HepG2 (cell line): ENCODE results near the gene IMPDH2. TPM values are rescaled to one million over a fixed set of nuclear protein-coding genes. Genes with fewer than 3 reads are reported as not detected.

Experiments used
- ATF7 ChIP-seq, 2 experiments: fragments of 450-650 bp in 1 of 2; sonication (generic) in 1 of 2; formaldehyde crosslinking in 1 of 2; IDR thresholded peaks; 2 replicates each; pipeline versions ENCODE4 v1.4.0 to v1.6.1; 2016 to 2020; ENCODE audit warnings: antibody characterized with exemption in 1 of 2, mild to moderate bottlenecking in 1 of 2, missing genetic modification reagents in 1 of 2
- BORCS8-MEF2B ChIP-seq: sonication (generic); formaldehyde crosslinking; IDR thresholded peaks from 2 replicates; pipeline ENCODE4 v1.8.0; 2022; ENCODE audit warnings: mild to moderate bottlenecking, missing genetic modification reagents
- CHD2 ChIP-seq: IDR thresholded peaks from 2 replicates; pipeline ENCODE4 v1.6.1; 2011; ENCODE audit warnings: low read depth, low read length, improper control_type of control experiment
- FOXC1 ChIP-seq: sonication (generic); formaldehyde crosslinking; IDR thresholded peaks from 2 replicates; pipeline ENCODE4 v1.8.0; 2022; ENCODE audit warnings: mild to moderate bottlenecking, missing genetic modification reagents, borderline replicate concordance
- HDAC1 ChIP-seq: sonication (generic); formaldehyde crosslinking; IDR thresholded peaks from 2 replicates; pipeline ENCODE4 v1.5.1; 2020; ENCODE audit warnings: mild to moderate bottlenecking, missing genetic modification reagents
- HHEX ChIP-seq: IDR thresholded peaks from 2 replicates; pipeline ENCODE4 v1.6.1; 2016; ENCODE audit warnings: control low read depth
- HOXA5 ChIP-seq: sonication (generic); formaldehyde crosslinking; IDR thresholded peaks from 2 replicates; pipeline ENCODE4 v1.4.0; 2020; ENCODE audit warnings: missing genetic modification reagents
- HOXA7 ChIP-seq: sonication (generic); formaldehyde crosslinking; IDR thresholded peaks from 2 replicates; pipeline ENCODE4 v1.8.1; 2022; ENCODE audit warnings: mild to moderate bottlenecking, missing genetic modification reagents, moderate library complexity
- NFKB2 ChIP-seq: sonication (generic); formaldehyde crosslinking; IDR thresholded peaks from 2 replicates; pipeline ENCODE4 v1.4.0; 2020; ENCODE audit warnings: missing genetic modification reagents, borderline replicate concordance
- PAF1 ChIP-seq: IDR thresholded peaks from 2 replicates; pipeline ENCODE4 v1.6.1; 2016; ENCODE audit warnings: missing genetic modification reagents, missing compliant biosample characterization
- RBFOX2 ChIP-seq: fragments of 200-400 bp; formaldehyde crosslinking; IDR thresholded peaks from 2 replicates; pipeline ENCODE4 v1.6.1; 2017; ENCODE audit warnings: low read depth, mild to moderate bottlenecking, low read length
- RNF2 ChIP-seq: fragments of 450-650 bp; conservative IDR thresholded peaks from 2 replicates; pipeline ENCODE4 v1.6.1; 2016; ENCODE audit warnings: low read depth
- SOX6 ChIP-seq, 2 experiments: fragments of 450-650 bp in 1 of 2; sonication (generic) in 1 of 2; formaldehyde crosslinking in 1 of 2; IDR thresholded peaks; 2 replicates each; pipeline versions ENCODE4 v1.4.0 to v1.6.1; 2017 to 2020; ENCODE audit warnings: antibody characterized with exemption in 1 of 2, mild to moderate bottlenecking in 1 of 2, missing genetic modification reagents in 1 of 2
- SP140L ChIP-seq: sonication (generic); formaldehyde crosslinking; IDR thresholded peaks from 2 replicates; pipeline ENCODE4 v1.4.0; 2020; ENCODE audit warnings: missing genetic modification reagents, borderline replicate concordance
- STAT5B ChIP-seq: sonication (generic); formaldehyde crosslinking; IDR thresholded peaks from 2 replicates; pipeline ENCODE4 v1.4.0; 2020; ENCODE audit warnings: missing genetic modification reagents
- WIZ ChIP-seq: sonication (generic); formaldehyde crosslinking; IDR thresholded peaks from 2 replicates; pipeline ENCODE4 v1.5.1; 2020; ENCODE audit warnings: mild to moderate bottlenecking, missing genetic modification reagents
- XRCC5 ChIP-seq: fragments of 200-400 bp; formaldehyde crosslinking; optimal IDR thresholded peaks from 2 replicates; pipeline ENCODE3; 2017; ENCODE audit warnings: mild to moderate bottlenecking, low read length
- YEATS4 ChIP-seq: sonication (generic); formaldehyde crosslinking; IDR thresholded peaks from 2 replicates; pipeline ENCODE4 v1.4.0; 2020; ENCODE audit warnings: missing genetic modification reagents, borderline replicate concordance
- ZNF234 ChIP-seq: sonication (generic); formaldehyde crosslinking; conservative IDR thresholded peaks from 2 replicates; pipeline ENCODE4 v1.5.1; 2020; ENCODE audit warnings: mild to moderate bottlenecking, missing genetic modification reagents
- ZNF256 ChIP-seq: sonication (generic); formaldehyde crosslinking; conservative IDR thresholded peaks from 2 replicates; pipeline ENCODE4 v1.4.0; 2020; ENCODE audit warnings: missing genetic modification reagents
- ZNF34 ChIP-seq: sonication (generic); formaldehyde crosslinking; IDR thresholded peaks from 2 replicates; pipeline ENCODE4 v1.4.0; 2020; ENCODE audit warnings: mild to moderate bottlenecking, missing genetic modification reagents, borderline replicate concordance
- ZNF501 ChIP-seq: sonication (generic); formaldehyde crosslinking; IDR thresholded peaks from 2 replicates; pipeline ENCODE4 v1.5.1; 2020; ENCODE audit warnings: mild to moderate bottlenecking, moderate library complexity, missing genetic modification reagents
- ZNF569 ChIP-seq: sonication (generic); formaldehyde crosslinking; IDR thresholded peaks from 2 replicates; pipeline ENCODE4 v1.5.0; 2020; ENCODE audit warnings: mild to moderate bottlenecking, missing genetic modification reagents, moderate library complexity, borderline replicate concordance
- ZNF577 ChIP-seq: sonication (generic); formaldehyde crosslinking; IDR thresholded peaks from 2 replicates; pipeline ENCODE4 v1.4.0; 2020; ENCODE audit warnings: mild to moderate bottlenecking, low read depth, missing genetic modification reagents, borderline replicate concordance
- ZNF761 ChIP-seq: sonication (generic); formaldehyde crosslinking; conservative IDR thresholded peaks from 2 replicates; pipeline ENCODE4 v1.4.0; 2020; ENCODE audit warnings: mild to moderate bottlenecking, missing genetic modification reagents
- ZSCAN12 ChIP-seq: sonication (generic); formaldehyde crosslinking; IDR thresholded peaks from 2 replicates; pipeline ENCODE4 v1.9.0; 2021; ENCODE audit warnings: mild to moderate bottlenecking, missing genetic modification reagents
- polyA plus RNA-seq, 8 experiments: library from polyadenylated mRNA; depleted of rRNA in 3 of 8; stranded (reverse) in 7 of 8; unstranded in 1 of 8; fragments of >200 nt; fragmentation: Illumina TruSeq in 4 of 8; extraction: Trizol in 4 of 8; gene quantifications; 2 replicates each; pipeline versions ENCODE4 v1.2.1 to v1.2.3, GENCODE V29; 2011 to 2016; ENCODE audit warnings: low read depth in 4 of 8, missing spikeins in 1 of 8, mixed read lengths in 1 of 8; ENCODE audit not compliant: insufficient read depth in 1 of 8
- total RNA-seq, 5 experiments: library from RNA; depleted of rRNA; stranded (reverse); fragments of >200 nt; fragmentation: Illumina TruSeq; extraction: Trizol; gene quantifications; 2 replicates each; pipeline ENCODE4 v1.2.3, GENCODE V29; 2016; ENCODE audit warnings: low read depth in 1 of 5
- TF ChIP-seq, protein P1 (sequence below): sonication (generic); formaldehyde crosslinking; IDR thresholded peaks from 2 replicates; pipeline ENCODE4 v1.8.1; 2023; ENCODE audit warnings: missing genetic modification reagents, mild to moderate bottlenecking, borderline replicate concordance
- TF ChIP-seq, protein P2 (sequence below): sonication (generic); formaldehyde crosslinking; IDR thresholded peaks from 2 replicates; pipeline ENCODE4 v1.4.0; 2020; ENCODE audit warnings: low read depth, missing genetic modification reagents

IMPDH2 gene
- total and polyA plus RNA-seq, 2 of the 13 experiments (the other 11 are each of a cell fraction or from before 2014, with no cell fraction given): 248 to 260 TPM

DNA sequence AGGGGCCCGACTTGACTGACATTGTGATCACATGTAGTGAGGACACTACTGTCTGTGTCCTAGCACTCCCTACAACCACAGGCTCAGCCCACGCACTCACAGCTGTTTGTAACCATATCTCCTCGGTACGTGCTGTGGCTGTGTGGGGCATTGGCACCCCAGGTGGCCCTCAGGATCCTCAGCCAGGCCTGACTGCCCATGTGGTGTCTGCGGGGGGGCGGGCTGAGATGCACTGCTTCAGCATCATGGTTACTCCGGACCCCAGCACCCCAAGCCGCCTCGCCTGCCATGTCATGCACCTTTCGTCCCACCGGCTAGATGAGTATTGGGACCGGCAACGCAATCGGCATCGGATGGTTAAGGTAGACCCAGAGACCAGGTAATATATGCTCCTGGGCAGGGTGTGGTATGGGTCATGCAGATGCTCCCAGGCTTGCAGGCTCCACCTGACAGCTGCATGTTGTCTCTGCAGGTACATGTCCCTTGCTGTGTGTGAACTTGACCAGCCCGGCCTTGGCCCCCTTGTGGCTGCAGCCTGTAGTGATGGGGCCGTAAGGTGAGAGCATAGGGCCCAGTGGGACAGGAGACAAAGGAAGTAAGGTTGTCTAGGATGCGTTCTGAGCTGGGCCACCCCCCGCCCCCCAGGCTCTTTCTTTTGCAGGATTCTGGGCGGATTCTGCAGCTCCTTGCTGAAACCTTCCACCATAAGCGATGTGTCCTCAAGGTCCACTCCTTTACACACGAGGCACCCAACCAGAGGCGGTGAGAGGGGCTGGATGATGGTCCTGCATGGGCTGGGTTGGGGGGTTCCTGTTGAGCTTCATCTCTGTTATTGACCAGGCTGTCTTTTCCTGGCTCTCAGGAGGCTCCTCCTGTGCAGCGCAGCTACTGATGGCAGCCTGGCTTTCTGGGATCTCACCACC, 15.2 kb downstream of the IMPDH2 start (continued):
- TF ChIP-seq RNF2 (no peak), ZNF34 (CRISPR knock-in tag) (no peak), XRCC5 (peak; percentile 71), CHD2 (no peak), WIZ (CRISPR knock-in tag) (no peak), STAT5B (CRISPR knock-in tag) (no peak), YEATS4 (CRISPR knock-in tag) (no peak), SOX6 (IDR thresholded peaks at IDR 0.05) (no peak), SOX6 (CRISPR knock-in tag; IDR thresholded peaks at IDR 0.05) (no peak), HDAC1 (CRISPR knock-in tag) (0 out of 2 replicates have a peak, but pooled peaks have one; percentile 20), NFKB2 (CRISPR knock-in tag) (peak; percentile 31; the same call in 1 of the 2 replicates), BORCS8-MEF2B (CRISPR knock-in tag) (no peak), HOXA7 (CRISPR knock-in tag) (no peak), ZSCAN12 (CRISPR knock-in tag) (no peak), ATF7 (IDR thresholded peaks at IDR 0.05) (no peak), ATF7 (CRISPR knock-in tag; IDR thresholded peaks at IDR 0.05) (0 out of 2 replicates have a peak, but pooled peaks have one; percentile 29), RBFOX2 (0 out of 2 replicates have a peak, but pooled peaks have one; percentile 26), ZNF569 (CRISPR knock-in tag) (no peak), PAF1 (CRISPR knock-in tag) (no peak), ZNF256 (no peak), FOXC1 (no peak), HOXA5 (CRISPR knock-in tag) (no peak), ZNF761 (no peak), HHEX (CRISPR knock-in tag) (no peak), SP140L (CRISPR knock-in tag) (no peak), ZNF501 (CRISPR knock-in tag) (no peak), ZNF577 (CRISPR knock-in tag) (no peak), ZNF234 (CRISPR knock-in tag) (no peak)
- TF ChIP-seq, protein P1, sequence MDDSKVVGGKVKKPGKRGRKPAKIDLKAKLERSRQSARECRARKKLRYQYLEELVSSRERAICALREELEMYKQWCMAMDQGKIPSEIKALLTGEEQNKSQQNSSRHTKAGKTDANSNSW (CRISPR knock-in tag): no peak
- TF ChIP-seq, protein P2, sequence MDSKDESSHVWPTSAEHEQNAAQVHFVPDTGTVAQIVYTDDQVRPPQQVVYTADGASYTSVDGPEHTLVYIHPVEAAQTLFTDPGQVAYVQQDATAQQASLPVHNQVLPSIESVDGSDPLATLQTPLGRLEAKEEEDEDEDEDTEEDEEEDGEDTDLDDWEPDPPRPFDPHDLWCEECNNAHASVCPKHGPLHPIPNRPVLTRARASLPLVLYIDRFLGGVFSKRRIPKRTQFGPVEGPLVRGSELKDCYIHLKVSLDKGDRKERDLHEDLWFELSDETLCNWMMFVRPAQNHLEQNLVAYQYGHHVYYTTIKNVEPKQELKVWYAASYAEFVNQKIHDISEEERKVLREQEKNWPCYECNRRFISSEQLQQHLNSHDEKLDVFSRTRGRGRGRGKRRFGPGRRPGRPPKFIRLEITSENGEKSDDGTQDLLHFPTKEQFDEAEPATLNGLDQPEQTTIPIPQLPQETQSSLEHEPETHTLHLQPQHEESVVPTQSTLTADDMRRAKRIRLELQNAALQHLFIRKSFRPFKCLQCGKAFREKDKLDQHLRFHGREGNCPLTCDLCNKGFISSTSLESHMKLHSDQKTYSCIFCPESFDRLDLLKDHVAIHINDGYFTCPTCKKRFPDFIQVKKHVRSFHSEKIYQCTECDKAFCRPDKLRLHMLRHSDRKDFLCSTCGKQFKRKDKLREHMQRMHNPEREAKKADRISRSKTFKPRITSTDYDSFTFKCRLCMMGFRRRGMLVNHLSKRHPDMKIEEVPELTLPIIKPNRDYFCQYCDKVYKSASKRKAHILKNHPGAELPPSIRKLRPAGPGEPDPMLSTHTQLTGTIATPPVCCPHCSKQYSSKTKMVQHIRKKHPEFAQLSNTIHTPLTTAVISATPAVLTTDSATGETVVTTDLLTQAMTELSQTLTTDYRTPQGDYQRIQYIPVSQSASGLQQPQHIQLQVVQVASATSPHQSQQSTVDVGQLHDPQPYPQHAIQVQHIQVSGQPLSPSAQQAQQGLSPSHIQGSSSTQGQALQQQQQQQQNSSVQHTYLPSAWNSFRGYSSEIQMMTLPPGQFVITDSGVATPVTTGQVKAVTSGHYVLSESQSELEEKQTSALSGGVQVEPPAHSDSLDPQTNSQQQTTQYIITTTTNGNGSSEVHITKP (CRISPR knock-in tag): no peak
